Transverse colon (tissue), 4 donors: Measurements from ENCODE around the gene SHCBP1L. TPM values are rescaled to one million over a fixed set of nuclear protein-coding genes. Genes with fewer than 3 reads are reported as not detected.

Experiments used
- DNase-seq: peaks from one replicate; pipeline ENCODE4 v3.0.0-alpha.2; 2019
- H3K27ac ChIP-seq, 4 donors: fragments of 200-600 bp; sonication (generic); 2 replicates each; pipeline ENCODE4 v1.5.1; 2016 to 2018; ENCODE audit warnings: inconsistent platforms in 4 of 4
- H3K27me3 ChIP-seq: fragments of 200-600 bp; sonication (generic); 2 replicates; pipeline ENCODE4 v1.5.1; 2017; ENCODE audit warnings: inconsistent platforms
- H3K36me3 ChIP-seq, 4 donors: fragments of 200-600 bp; sonication (generic); 2 replicates each; pipeline ENCODE4 v1.5.1; 2017 to 2019; ENCODE audit warnings: inconsistent platforms in 4 of 4
- H3K4me1 ChIP-seq, 4 donors: fragments of 200-600 bp; sonication (generic); 2 replicates each; pipeline ENCODE4 v1.5.1; 2017 to 2020; ENCODE audit warnings: inconsistent platforms in 4 of 4
- H3K4me3 ChIP-seq, 4 donors: fragments of 200-600 bp; sonication (generic); 1 replicate in 1 of 4; 2 replicates in 3 of 4; pipeline versions ENCODE4 v1.5.1 to v1.6.1; 2017 to 2019; ENCODE audit warnings: inconsistent platforms in 4 of 4
- H3K9me3 ChIP-seq, 2 donors: fragments of 200-600 bp; sonication (generic); 2 replicates each; pipeline ENCODE4 v1.5.1; 2017 to 2019; ENCODE audit warnings: inconsistent platforms in 2 of 2
- CTCF ChIP-seq, 5 experiments: fragments of 200-600 bp in 3 of 5; fragments of 450-650 bp in 2 of 5; sonication (generic) in 3 of 5; IDR thresholded peaks; 1 replicate in 2 of 5; 2 replicates in 3 of 5; pipeline ENCODE4 v1.5.1; 2016 to 2017; ENCODE audit warnings: antibody characterized with exemption in 5 of 5, inconsistent platforms in 3 of 5, mild to moderate bottlenecking in 2 of 5, moderate library complexity in 1 of 5
- EP300 ChIP-seq: sonication (generic); formaldehyde crosslinking; IDR thresholded peaks from one replicate; pipeline ENCODE4 v1.6.1; 2017; ENCODE audit warnings: antibody characterized with exemption, low read depth
- POLR2A ChIP-seq: fragments of 450-650 bp; IDR thresholded peaks from one replicate; pipeline ENCODE4 v1.6.1; 2016; ENCODE audit warnings: antibody characterized with exemption, mild to moderate bottlenecking, moderate library complexity
- POLR2AphosphoS5 ChIP-seq, 3 donors: sonication (generic); formaldehyde crosslinking; IDR thresholded peaks; one replicate each; pipeline ENCODE4 v1.6.1; 2016; ENCODE audit warnings: antibody characterized with exemption in 3 of 3
- WGBS, 2 donors: methylation state at CpG; one replicate each; pipeline ENCODE4 v1.1.5; 2018; ENCODE audit warnings: low coverage in 1 of 2; 5-methylcytosine and 5-hydroxymethylcytosine counted together
- in situ Hi-C, 4 donors: fragments of 200-750 bp; cut with MboI; loops; one replicate each; pipeline versions ENCODE4 v1.15.0 to v1.15.1; 2017; ENCODE audit warnings: low sequenced_read_pairs in 3 of 4, low pct_ligation_motif_present in 1 of 4, low pct_unique_long_range_greater_than_20kb in 1 of 4
- intact Hi-C: fragments of 100-400 bp; cut with DNase I; formaldehyde crosslinking; loops from one replicate; pipeline ENCODE4 v1.15.1; 2023; ENCODE audit warnings: low total_unique reads
- total RNA-seq, 4 donors: library from RNA; depleted of rRNA; stranded (reverse); fragments of >200 nt; gene quantifications; one replicate each; pipeline ENCODE4 v1.1.0, GENCODE V29; 2016

Gene SHCBP1L
- total RNA-seq, 4 donors from 2014 or later, result not detected

GRCh38 chr1:182888736-182889531, 64.0 kb downstream of the SHCBP1L start:
- TF ChIP-seq POLR2AphosphoS5 (IDR thresholded peaks at IDR 0.05), result peak in 1 of 3 donors; percentile 3
- TF ChIP-seq EP300, result no peak
- TF ChIP-seq CTCF (IDR thresholded peaks at IDR 0.05), result no peak
- no peak for TF ChIP-seq POLR2A
- no peaks in the 10 kb centered on the region for H3K27me3 ChIP-seq
- no peaks in the 10 kb centered on the region for H3K9me3 ChIP-seq
- DNase-seq, result no peak
- no peak overlapping the region for H3K27ac ChIP-seq
- H3K36me3 ChIP-seq, result peaks cover 0 to 46% (median 18%) of the 10 kb centered on the region in 4 donors
- in situ Hi-C loops, result no loop called here
- H3K4me3 ChIP-seq, result no peak overlapping the region
- intact Hi-C loops, result no loop called here
- WGBS, 2 donors, result 81 to 85% methylated on average over 4 to 7 of the region's 7 CpGs
- H3K4me1 ChIP-seq, result no peaks in the 10 kb centered on the region

GRCh38 chr1:182886985-182887384, 66.0 kb downstream of the SHCBP1L start:
- Histone ChIP-seq H3K4me1 (no peaks in the 10 kb centered on the region), H3K9me3 (no peaks in the 10 kb centered on the region), H3K27me3 (no peaks in the 10 kb centered on the region), H3K4me3 (no peak overlapping the region), H3K27ac (no peak overlapping the region), H3K36me3 (peaks cover 0 to 65% (median 28%) of the 10 kb centered on the region in 4 donors)
- no peak for DNase-seq
- in situ Hi-C loops, result no loop called here
- no peak for TF ChIP-seq POLR2A
- TF ChIP-seq CTCF (IDR thresholded peaks at IDR 0.05), result no peak
- no peak for TF ChIP-seq POLR2AphosphoS5 (IDR thresholded peaks at IDR 0.05)
- no peak for TF ChIP-seq EP300
- 96 to 97% methylated on average over 10 to 11 of the region's 11 CpGs for WGBS, 2 donors
- intact Hi-C loops, result no loop called here

GRCh38 chr1:182885591-182885990, 67.4 kb downstream of the SHCBP1L start:
- Histone ChIP-seq H3K4me3 (no peak overlapping the region), H3K27ac (no peak overlapping the region), H3K9me3 (no peaks in the 10 kb centered on the region), H3K27me3 (no peaks in the 10 kb centered on the region), H3K4me1 (no peaks in the 10 kb centered on the region), H3K36me3 (peaks cover 0 to 79% (median 35%) of the 10 kb centered on the region in 4 donors)
- intact Hi-C loops (no loop called here), in situ Hi-C loops (no loop called here)
- TF ChIP-seq POLR2A (no peak), EP300 (no peak), CTCF (IDR thresholded peaks at IDR 0.05) (no peak), POLR2AphosphoS5 (IDR thresholded peaks at IDR 0.05) (no peak)
- no peak for DNase-seq
- WGBS, 2 donors, result 96 to 97% methylated on average over 3 of the region's 3 CpGs

- in situ Hi-C loops (no loop called here), intact Hi-C loops (no loop called here)
- H3K27ac ChIP-seq, result no peak overlapping the region
- no peaks in the 10 kb centered on the region for H3K4me1 ChIP-seq
- no peak overlapping the region for H3K4me3 ChIP-seq
- H3K36me3 ChIP-seq, result peaks cover 0 to 86% (median 41%) of the 10 kb centered on the region in 4 donors
- TF ChIP-seq CTCF (IDR thresholded peaks at IDR 0.05) (no peak), POLR2A (no peak), EP300 (no peak), POLR2AphosphoS5 (IDR thresholded peaks at IDR 0.05) (no peak)
- no peaks in the 10 kb centered on the region for H3K27me3 ChIP-seq
- H3K9me3 ChIP-seq, result no peaks in the 10 kb centered on the region
- DNase-seq, result no peak
Measured at GRCh38 chr1:182884872-182885271, 68.1 kb downstream of the SHCBP1L start.
